Uterus (tissue), 2 donors: ENCODE data around the gene MIER3.

ENCODE experiments used
- CTCF ChIP-seq, 4 experiments: fragments of 200-600 bp in 2 of 4; fragments of 450-650 bp in 2 of 4; sonication (generic) in 2 of 4; IDR thresholded peaks; one replicate each; pipeline ENCODE4 v1.5.1; 2016 to 2019; ENCODE audit warnings: antibody characterized with exemption in 4 of 4, mild to moderate bottlenecking in 2 of 4, moderate library complexity in 1 of 4
- POLR2A ChIP-seq, 2 donors: fragments of 450-650 bp; IDR thresholded peaks; one replicate each; pipeline ENCODE4 v1.6.1; 2016; ENCODE audit warnings: antibody characterized with exemption in 2 of 2, mild to moderate bottlenecking in 1 of 2, moderate library complexity in 1 of 2

DNA sequence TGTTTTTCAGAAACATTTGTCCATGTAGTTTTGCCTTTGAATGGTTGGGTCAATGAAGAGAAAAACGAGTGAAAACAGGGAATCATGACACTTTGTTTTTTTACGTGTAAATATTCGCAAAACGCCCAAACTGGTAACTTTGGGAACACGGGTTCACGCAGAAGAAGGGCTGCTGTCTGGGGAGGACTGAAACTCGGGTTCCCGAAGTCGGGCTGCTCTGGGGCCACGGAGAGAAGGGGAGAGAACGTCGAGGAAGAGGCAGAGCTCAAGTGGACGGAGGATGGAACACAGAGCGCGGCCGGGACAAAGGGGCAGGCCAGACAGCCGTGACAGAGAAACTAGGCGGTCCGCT, 43.0 kb downstream of the MIER3 start:
- TF ChIP-seq CTCF (IDR thresholded peaks at IDR 0.05) (peak in 1 of 4 experiments; percentile 4), POLR2A (IDR thresholded peaks at IDR 0.05) (no peak)
